GM23338 (cell line): Measurements from ENCODE around the gene FBXW8. TPM values are rescaled to one million over a fixed set of nuclear protein-coding genes. Genes with fewer than 3 reads are reported as not detected.

Source experiments
- ATAC-seq: fragments of 200-7000 bp; cut with Tn5 transposase; 3 replicates; pipeline ENCODE4 v1.9.1; 2020
- DNase-seq: peaks from one replicate; pipeline ENCODE4 v3.0.0-alpha.2; 2015; ENCODE audit warnings: low spot score
- H2AFZ ChIP-seq: fragments of 200-600 bp; sonication (generic); 2 replicates; pipeline ENCODE4 v1.8.0; 2016; ENCODE audit warnings: antibody characterized with exemption, mild to moderate bottlenecking, moderate library complexity
- H3F3A ChIP-seq: fragments of 200-600 bp; sonication (generic); replicated peaks from 2 replicates; pipeline ENCODE4 v1.8.0; 2017; ENCODE audit warnings: antibody characterized with exemption, mixed run types, low read depth
- H3K27ac ChIP-seq: fragments of 200-600 bp; sonication (generic); 2 replicates; pipeline ENCODE4 v1.6.1; 2016; ENCODE audit warnings: low read depth
- H3K27me3 ChIP-seq: fragments of 200-600 bp; sonication (generic); 2 replicates; pipeline ENCODE4 v1.8.0; 2016; ENCODE audit warnings: mild to moderate bottlenecking, mixed run types, moderate library complexity; ENCODE audit not compliant: insufficient read depth
- H3K36me3 ChIP-seq: fragments of 200-600 bp; sonication (generic); 2 replicates; pipeline ENCODE4 v1.8.0; 2016; ENCODE audit warnings: mild to moderate bottlenecking; ENCODE audit not compliant: insufficient read depth
- H3K4me1 ChIP-seq: fragments of 200-600 bp; sonication (generic); 2 replicates; pipeline ENCODE4 v1.8.0; 2016; ENCODE audit warnings: mild to moderate bottlenecking, moderate library complexity; ENCODE audit not compliant: insufficient read depth
- H3K4me2 ChIP-seq: fragments of 200-600 bp; sonication (generic); 2 replicates; pipeline ENCODE4 v1.7.1; 2017; ENCODE audit warnings: mixed run types
- H3K4me3 ChIP-seq: fragments of 200-600 bp; sonication (generic); 2 replicates; pipeline ENCODE4 v1.6.1; 2016; ENCODE audit warnings: mixed run types
- H3K79me2 ChIP-seq: fragments of 200-600 bp; sonication (generic); replicated peaks from 2 replicates; pipeline ENCODE4 v1.8.0; 2017; ENCODE audit warnings: mild to moderate bottlenecking; ENCODE audit not compliant: insufficient read depth
- H3K9me2 ChIP-seq: fragments of 200-600 bp; sonication (generic); 2 replicates; pipeline ENCODE4 v1.8.0; 2017; ENCODE audit not compliant: insufficient read depth
- H4K20me1 ChIP-seq: fragments of 200-600 bp; sonication (generic); replicated peaks from 2 replicates; pipeline ENCODE4 v1.8.0; 2017; ENCODE audit warnings: mild to moderate bottlenecking; ENCODE audit not compliant: insufficient read depth
- H3K27ac Mint-ChIP-seq: 2 replicates; pipeline ENCODE4 v1.8.0; 2020; ENCODE audit warnings: inconsistent platforms, mild to moderate bottlenecking, moderate library complexity, mixed read lengths
- H3K27me3 Mint-ChIP-seq: 3 replicates; pipeline ENCODE4 v1.8.0; 2022; ENCODE audit warnings: low read depth, mild to moderate bottlenecking, moderate library complexity, mixed read lengths, inconsistent platforms; ENCODE audit not compliant: insufficient read depth, poor library complexity
- H3K36me3 Mint-ChIP-seq: 3 replicates; pipeline ENCODE4 v1.8.0; 2021; ENCODE audit warnings: low read depth, mild to moderate bottlenecking, inconsistent platforms, moderate library complexity, mixed read lengths
- H3K4me1 Mint-ChIP-seq: 3 replicates; pipeline ENCODE4 v1.8.0; 2020; ENCODE audit warnings: mild to moderate bottlenecking, inconsistent platforms, mixed read lengths
- H3K4me3 Mint-ChIP-seq: 3 replicates; pipeline ENCODE4 v1.8.0; 2021; ENCODE audit warnings: moderate library complexity, mild to moderate bottlenecking, inconsistent platforms, mixed read lengths
- H3K9me3 Mint-ChIP-seq: 3 replicates; pipeline ENCODE4 v1.8.0; 2020; ENCODE audit warnings: moderate library complexity, mild to moderate bottlenecking, inconsistent platforms, mixed read lengths
- CREB1 ChIP-seq: fragments of 250-450 bp; sonication (Bioruptor Pico); IDR thresholded peaks from 2 replicates; pipeline ENCODE4 v1.5.0; 2020; ENCODE audit warnings: low read depth, mild to moderate bottlenecking, moderate library complexity
- EZH2phosphoT487 ChIP-seq: fragments of 200-600 bp; sonication (generic); IDR thresholded peaks from one replicate; pipeline ENCODE4 v1.8.1; 2018; ENCODE audit warnings: antibody characterized with exemption; ENCODE audit not compliant: unreplicated experiment
- JUNB ChIP-seq: IDR thresholded peaks from one replicate; pipeline ENCODE4 v1.6.1; 2016; ENCODE audit warnings: antibody characterized with exemption; ENCODE audit not compliant: unreplicated experiment
- NANOG ChIP-seq: IDR thresholded peaks from 2 replicates; pipeline ENCODE4 v1.6.1; 2016; ENCODE audit warnings: antibody characterized with exemption, borderline replicate concordance
- POLR2AphosphoS5 ChIP-seq: IDR thresholded peaks from 2 replicates; pipeline ENCODE4 v1.6.1; 2016; ENCODE audit warnings: antibody characterized with exemption, low read depth
- STAT1 ChIP-seq: IDR thresholded peaks from one replicate; pipeline ENCODE4 v1.6.1; 2016; ENCODE audit warnings: antibody characterized with exemption; ENCODE audit not compliant: unreplicated experiment
- ZNF114 ChIP-seq: fragments of 250-450 bp; sonication (Bioruptor Pico); IDR thresholded peaks from 2 replicates; pipeline ENCODE4 v1.5.0; 2020; ENCODE audit warnings: mild to moderate bottlenecking, moderate library complexity
- ZNF331 ChIP-seq: fragments of 250-450 bp; sonication (Bioruptor Pico); IDR thresholded peaks from 2 replicates; pipeline ENCODE4 v1.5.0; 2020; ENCODE audit warnings: low read depth, mild to moderate bottlenecking, moderate library complexity
- polyA plus RNA-seq: library from polyadenylated mRNA; unstranded; fragments of >200 nt; fragmentation: Nextera tagmentation; extraction: Ambion mirVana; gene quantifications from 2 replicates; pipeline ENCODE4 v1.2.1, GENCODE V29; 2016
- total RNA-seq: library from RNA; depleted of rRNA; stranded (reverse); fragments of >200 nt; shearing (Covaris generic); gene quantifications from 2 replicates; pipeline ENCODE4 v1.2.3, GENCODE V29; 2014
- TF ChIP-seq, protein P1 (sequence below): IDR thresholded peaks from 2 replicates; pipeline ENCODE4 v1.6.1; 2016; ENCODE audit warnings: antibody characterized with exemption
- TF ChIP-seq, protein P2 (sequence below), 2 experiments: fragments of 200-600 bp in 1 of 2; sonication (generic) in 1 of 2; conservative IDR thresholded peaks; 2 replicates each; pipeline versions ENCODE4 v1.5.1 to v1.6.1; 2016 to 2017; ENCODE audit warnings: antibody characterized with exemption in 2 of 2, low read depth in 2 of 2, mild to moderate bottlenecking in 2 of 2, moderate library complexity in 1 of 2
- TF ChIP-seq, protein P3 (sequence below): IDR thresholded peaks from one replicate; pipeline ENCODE4 v1.6.1; 2018; ENCODE audit warnings: antibody characterized with exemption; ENCODE audit not compliant: unreplicated experiment
- TF ChIP-seq, protein P4 (sequence below): fragments of 250-450 bp; sonication (Bioruptor Pico); IDR thresholded peaks from 2 replicates; pipeline ENCODE4 v1.5.0; 2020; ENCODE audit warnings: mild to moderate bottlenecking, moderate library complexity

The FBXW8 gene
- total and polyA plus RNA-seq, 2 experiments from 2014 or later: 4.6 to 13.9 TPM

DNA sequence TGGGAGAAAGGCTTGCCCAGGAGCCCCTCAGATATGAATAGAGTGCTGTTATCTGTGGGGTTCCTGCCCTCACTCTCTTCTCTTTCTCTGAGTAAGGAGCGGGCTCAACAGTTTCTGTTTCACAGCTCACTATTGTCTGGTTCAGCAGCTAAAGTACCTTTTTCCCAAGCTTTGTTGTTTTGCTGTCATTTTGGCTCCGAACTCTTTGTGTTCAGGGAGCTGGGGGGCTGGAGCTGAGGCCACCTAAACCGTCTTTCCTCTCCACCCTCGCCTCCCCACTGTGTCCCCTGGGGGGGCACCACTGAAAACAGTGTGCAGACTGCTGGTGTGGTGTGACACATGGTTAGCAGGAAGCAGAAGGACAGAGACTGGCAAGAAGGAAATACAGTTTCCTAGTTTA lies 51.4 kb downstream of the FBXW8 start (continued):
- TF ChIP-seq POLR2AphosphoS5 (no peak), ZNF331 (CRISPR knock-in tag) (no peak)
- TF ChIP-seq, protein P1, sequence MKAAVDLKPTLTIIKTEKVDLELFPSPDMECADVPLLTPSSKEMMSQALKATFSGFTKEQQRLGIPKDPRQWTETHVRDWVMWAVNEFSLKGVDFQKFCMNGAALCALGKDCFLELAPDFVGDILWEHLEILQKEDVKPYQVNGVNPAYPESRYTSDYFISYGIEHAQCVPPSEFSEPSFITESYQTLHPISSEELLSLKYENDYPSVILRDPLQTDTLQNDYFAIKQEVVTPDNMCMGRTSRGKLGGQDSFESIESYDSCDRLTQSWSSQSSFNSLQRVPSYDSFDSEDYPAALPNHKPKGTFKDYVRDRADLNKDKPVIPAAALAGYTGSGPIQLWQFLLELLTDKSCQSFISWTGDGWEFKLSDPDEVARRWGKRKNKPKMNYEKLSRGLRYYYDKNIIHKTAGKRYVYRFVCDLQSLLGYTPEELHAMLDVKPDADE: no peak

DNA sequence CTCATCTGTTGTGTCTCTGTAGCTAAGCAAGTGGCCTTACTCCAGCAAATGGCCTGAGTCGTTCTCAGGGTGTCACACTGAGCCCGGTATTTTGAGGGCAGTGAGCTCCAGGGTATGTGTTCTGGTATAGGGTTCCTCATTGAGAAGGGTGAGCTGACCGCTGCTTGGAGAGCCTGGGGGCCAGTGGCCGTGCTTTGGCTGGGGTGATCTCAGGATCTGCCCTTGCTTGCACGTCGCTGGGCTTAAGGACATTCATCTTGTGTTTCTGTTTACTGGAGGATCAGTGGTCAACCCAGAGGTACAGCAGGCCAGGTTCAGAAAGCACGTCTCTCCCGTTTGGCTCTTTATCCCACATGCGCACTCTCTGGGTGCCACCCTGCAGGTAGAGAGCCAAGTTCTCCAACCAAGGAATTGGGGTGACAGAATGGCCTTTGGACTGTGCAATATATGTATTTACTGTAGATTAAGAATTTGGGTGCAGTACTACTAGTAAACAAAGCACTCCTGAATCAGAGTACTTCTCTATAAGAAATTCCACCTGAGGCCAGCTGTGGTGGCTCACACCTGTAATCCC lies 52.1 kb downstream of the FBXW8 start:
- Histone ChIP-seq H3K27ac (no peak overlapping the region), H3F3A (no peaks in the 10 kb centered on the region), H3K4me2 (no peak overlapping the region), H4K20me1 (no peaks in the 10 kb centered on the region), H3K4me1 (no peaks in the 10 kb centered on the region; the same call in 1 of the 2 replicates), H3K27me3 (no peaks in the 10 kb centered on the region), H3K79me2 (no peaks in the 10 kb centered on the region), H3K36me3 (peaks cover 15% of the 10 kb centered on the region; the same call in 1 of the 2 replicates), H3K4me3 (no peak overlapping the region), H3K9me2 (no peaks in the 10 kb centered on the region), H2AFZ (no peak overlapping the region)
- Mint-ChIP-seq H3K4me3 (no peak overlapping the region), H3K9me3 (no peaks in the 10 kb centered on the region), H3K27me3 (peaks cover 2% of the 10 kb centered on the region), H3K4me1 (peaks cover 3% of the 10 kb centered on the region), H3K27ac (no peak overlapping the region), H3K36me3 (no peaks in the 10 kb centered on the region)
- ATAC-seq (no peak), DNase-seq (no peak)
- TF ChIP-seq, protein P2, sequence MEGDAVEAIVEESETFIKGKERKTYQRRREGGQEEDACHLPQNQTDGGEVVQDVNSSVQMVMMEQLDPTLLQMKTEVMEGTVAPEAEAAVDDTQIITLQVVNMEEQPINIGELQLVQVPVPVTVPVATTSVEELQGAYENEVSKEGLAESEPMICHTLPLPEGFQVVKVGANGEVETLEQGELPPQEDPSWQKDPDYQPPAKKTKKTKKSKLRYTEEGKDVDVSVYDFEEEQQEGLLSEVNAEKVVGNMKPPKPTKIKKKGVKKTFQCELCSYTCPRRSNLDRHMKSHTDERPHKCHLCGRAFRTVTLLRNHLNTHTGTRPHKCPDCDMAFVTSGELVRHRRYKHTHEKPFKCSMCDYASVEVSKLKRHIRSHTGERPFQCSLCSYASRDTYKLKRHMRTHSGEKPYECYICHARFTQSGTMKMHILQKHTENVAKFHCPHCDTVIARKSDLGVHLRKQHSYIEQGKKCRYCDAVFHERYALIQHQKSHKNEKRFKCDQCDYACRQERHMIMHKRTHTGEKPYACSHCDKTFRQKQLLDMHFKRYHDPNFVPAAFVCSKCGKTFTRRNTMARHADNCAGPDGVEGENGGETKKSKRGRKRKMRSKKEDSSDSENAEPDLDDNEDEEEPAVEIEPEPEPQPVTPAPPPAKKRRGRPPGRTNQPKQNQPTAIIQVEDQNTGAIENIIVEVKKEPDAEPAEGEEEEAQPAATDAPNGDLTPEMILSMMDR (conservative IDR thresholded peaks at IDR 0.05; ENCODE audit: low read depth in 2 of 2): no peak
- TF ChIP-seq POLR2AphosphoS5: no peak
- TF ChIP-seq STAT1: no peak
- TF ChIP-seq EZH2phosphoT487: no peak
- TF ChIP-seq, protein P3, sequence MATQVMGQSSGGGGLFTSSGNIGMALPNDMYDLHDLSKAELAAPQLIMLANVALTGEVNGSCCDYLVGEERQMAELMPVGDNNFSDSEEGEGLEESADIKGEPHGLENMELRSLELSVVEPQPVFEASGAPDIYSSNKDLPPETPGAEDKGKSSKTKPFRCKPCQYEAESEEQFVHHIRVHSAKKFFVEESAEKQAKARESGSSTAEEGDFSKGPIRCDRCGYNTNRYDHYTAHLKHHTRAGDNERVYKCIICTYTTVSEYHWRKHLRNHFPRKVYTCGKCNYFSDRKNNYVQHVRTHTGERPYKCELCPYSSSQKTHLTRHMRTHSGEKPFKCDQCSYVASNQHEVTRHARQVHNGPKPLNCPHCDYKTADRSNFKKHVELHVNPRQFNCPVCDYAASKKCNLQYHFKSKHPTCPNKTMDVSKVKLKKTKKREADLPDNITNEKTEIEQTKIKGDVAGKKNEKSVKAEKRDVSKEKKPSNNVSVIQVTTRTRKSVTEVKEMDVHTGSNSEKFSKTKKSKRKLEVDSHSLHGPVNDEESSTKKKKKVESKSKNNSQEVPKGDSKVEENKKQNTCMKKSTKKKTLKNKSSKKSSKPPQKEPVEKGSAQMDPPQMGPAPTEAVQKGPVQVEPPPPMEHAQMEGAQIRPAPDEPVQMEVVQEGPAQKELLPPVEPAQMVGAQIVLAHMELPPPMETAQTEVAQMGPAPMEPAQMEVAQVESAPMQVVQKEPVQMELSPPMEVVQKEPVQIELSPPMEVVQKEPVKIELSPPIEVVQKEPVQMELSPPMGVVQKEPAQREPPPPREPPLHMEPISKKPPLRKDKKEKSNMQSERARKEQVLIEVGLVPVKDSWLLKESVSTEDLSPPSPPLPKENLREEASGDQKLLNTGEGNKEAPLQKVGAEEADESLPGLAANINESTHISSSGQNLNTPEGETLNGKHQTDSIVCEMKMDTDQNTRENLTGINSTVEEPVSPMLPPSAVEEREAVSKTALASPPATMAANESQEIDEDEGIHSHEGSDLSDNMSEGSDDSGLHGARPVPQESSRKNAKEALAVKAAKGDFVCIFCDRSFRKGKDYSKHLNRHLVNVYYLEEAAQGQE: no peak
- TF ChIP-seq, protein P4, sequence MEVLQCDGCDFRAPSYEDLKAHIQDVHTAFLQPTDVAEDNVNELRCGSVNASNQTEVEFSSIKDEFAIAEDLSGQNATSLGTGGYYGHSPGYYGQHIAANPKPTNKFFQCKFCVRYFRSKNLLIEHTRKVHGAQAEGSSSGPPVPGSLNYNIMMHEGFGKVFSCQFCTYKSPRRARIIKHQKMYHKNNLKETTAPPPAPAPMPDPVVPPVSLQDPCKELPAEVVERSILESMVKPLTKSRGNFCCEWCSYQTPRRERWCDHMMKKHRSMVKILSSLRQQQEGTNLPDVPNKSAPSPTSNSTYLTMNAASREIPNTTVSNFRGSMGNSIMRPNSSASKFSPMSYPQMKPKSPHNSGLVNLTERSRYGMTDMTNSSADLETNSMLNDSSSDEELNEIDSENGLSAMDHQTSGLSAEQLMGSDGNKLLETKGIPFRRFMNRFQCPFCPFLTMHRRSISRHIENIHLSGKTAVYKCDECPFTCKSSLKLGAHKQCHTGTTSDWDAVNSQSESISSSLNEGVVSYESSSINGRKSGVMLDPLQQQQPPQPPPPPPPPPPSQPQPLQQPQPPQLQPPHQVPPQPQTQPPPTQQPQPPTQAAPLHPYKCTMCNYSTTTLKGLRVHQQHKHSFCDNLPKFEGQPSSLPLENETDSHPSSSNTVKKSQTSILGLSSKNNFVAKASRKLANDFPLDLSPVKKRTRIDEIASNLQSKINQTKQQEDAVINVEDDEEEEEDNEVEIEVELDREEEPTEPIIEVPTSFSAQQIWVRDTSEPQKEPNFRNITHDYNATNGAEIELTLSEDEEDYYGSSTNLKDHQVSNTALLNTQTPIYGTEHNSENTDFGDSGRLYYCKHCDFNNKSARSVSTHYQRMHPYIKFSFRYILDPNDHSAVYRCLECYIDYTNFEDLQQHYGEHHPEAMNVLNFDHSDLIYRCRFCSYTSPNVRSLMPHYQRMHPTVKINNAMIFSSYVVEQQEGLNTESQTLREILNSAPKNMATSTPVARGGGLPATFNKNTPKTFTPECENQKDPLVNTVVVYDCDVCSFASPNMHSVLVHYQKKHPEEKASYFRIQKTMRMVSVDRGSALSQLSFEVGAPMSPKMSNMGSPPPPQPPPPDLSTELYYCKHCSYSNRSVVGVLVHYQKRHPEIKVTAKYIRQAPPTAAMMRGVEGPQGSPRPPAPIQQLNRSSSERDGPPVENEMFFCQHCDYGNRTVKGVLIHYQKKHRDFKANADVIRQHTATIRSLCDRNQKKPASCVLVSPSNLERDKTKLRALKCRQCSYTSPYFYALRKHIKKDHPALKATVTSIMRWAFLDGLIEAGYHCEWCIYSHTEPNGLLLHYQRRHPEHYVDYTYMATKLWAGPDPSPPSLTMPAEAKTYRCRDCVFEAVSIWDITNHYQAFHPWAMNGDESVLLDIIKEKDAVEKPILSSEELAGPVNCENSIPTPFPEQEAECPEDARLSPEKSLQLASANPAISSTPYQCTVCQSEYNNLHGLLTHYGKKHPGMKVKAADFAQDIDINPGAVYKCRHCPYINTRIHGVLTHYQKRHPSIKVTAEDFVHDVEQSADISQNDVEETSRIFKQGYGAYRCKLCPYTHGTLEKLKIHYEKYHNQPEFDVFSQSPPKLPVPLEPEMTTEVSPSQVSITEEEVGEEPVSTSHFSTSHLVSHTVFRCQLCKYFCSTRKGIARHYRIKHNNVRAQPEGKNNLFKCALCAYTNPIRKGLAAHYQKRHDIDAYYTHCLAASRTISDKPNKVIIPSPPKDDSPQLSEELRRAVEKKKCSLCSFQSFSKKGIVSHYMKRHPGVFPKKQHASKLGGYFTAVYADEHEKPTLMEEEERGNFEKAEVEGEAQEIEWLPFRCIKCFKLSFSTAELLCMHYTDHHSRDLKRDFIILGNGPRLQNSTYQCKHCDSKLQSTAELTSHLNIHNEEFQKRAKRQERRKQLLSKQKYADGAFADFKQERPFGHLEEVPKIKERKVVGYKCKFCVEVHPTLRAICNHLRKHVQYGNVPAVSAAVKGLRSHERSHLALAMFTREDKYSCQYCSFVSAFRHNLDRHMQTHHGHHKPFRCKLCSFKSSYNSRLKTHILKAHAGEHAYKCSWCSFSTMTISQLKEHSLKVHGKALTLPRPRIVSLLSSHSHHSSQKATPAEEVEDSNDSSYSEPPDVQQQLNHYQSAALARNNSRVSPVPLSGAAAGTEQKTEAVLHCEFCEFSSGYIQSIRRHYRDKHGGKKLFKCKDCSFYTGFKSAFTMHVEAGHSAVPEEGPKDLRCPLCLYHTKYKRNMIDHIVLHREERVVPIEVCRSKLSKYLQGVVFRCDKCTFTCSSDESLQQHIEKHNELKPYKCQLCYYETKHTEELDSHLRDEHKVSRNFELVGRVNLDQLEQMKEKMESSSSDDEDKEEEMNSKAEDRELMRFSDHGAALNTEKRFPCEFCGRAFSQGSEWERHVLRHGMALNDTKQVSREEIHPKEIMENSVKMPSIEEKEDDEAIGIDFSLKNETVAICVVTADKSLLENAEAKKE (CRISPR knock-in tag): no peak
- TF ChIP-seq ZNF331 (CRISPR knock-in tag): no peak
- no peak for TF ChIP-seq JUNB
- TF ChIP-seq CREB1 (CRISPR knock-in tag): no peak
- no peak for TF ChIP-seq ZNF114 (CRISPR knock-in tag)
- TF ChIP-seq NANOG: no peak
